Measurements from ENCODE around the gene NEDD9.

DNA sequence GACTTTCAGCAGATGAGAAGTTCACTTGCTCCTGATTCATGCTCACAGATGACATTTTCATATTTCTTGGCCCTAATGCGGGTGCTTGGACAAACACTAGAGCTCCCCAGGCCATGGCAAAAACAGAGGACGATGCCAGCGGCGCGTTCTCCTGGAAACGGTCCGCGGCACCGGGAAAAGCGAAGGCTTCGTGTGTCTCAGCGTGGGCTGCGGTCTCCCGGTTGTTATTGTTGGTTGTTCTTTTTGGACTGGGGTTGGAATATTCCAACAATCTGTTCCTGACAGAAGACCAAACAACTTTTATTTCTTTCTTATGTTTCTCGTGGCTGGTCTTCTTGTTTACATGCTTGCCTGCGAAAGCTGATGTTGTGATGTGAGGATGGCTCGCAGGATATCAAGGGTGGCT is 46.8 kb upstream of the NEDD9 start:
- TF ChIP-seq ZNF175 (tag by site-specific recombination; IDR thresholded peaks at IDR 0.05) (no peak), ZBTB1 (tag by site-specific recombination; IDR thresholded peaks at IDR 0.05) (no peak)
- TF ChIP-seq, protein P1, sequence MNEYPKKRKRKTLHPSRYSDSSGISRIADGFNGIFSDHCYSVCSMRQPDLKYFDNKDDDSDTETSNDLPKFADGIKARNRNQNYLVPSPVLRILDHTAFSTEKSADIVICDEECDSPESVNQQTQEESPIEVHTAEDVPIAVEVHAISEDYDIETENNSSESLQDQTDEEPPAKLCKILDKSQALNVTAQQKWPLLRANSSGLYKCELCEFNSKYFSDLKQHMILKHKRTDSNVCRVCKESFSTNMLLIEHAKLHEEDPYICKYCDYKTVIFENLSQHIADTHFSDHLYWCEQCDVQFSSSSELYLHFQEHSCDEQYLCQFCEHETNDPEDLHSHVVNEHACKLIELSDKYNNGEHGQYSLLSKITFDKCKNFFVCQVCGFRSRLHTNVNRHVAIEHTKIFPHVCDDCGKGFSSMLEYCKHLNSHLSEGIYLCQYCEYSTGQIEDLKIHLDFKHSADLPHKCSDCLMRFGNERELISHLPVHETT (tag by site-specific recombination; IDR thresholded peaks at IDR 0.05) = no peak
- TF ChIP-seq, protein P2, sequence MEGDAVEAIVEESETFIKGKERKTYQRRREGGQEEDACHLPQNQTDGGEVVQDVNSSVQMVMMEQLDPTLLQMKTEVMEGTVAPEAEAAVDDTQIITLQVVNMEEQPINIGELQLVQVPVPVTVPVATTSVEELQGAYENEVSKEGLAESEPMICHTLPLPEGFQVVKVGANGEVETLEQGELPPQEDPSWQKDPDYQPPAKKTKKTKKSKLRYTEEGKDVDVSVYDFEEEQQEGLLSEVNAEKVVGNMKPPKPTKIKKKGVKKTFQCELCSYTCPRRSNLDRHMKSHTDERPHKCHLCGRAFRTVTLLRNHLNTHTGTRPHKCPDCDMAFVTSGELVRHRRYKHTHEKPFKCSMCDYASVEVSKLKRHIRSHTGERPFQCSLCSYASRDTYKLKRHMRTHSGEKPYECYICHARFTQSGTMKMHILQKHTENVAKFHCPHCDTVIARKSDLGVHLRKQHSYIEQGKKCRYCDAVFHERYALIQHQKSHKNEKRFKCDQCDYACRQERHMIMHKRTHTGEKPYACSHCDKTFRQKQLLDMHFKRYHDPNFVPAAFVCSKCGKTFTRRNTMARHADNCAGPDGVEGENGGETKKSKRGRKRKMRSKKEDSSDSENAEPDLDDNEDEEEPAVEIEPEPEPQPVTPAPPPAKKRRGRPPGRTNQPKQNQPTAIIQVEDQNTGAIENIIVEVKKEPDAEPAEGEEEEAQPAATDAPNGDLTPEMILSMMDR (tag by site-specific recombination; IDR thresholded peaks at IDR 0.05) = no peak
